PC-9 (cell line): ENCODE results near the gene NPL.

Source experiments
- EZH2 ChIP-seq: fragments of 200-600 bp; sonication (generic); IDR thresholded peaks from 2 replicates; pipeline ENCODE4 v1.8.0; 2017; ENCODE audit warnings: antibody characterized with exemption, low read depth
- TF ChIP-seq, protein P1 (sequence below): fragments of 200-600 bp; sonication (generic); conservative IDR thresholded peaks from 2 replicates; pipeline ENCODE4 v1.6.1; 2017; ENCODE audit warnings: mixed run types, antibody characterized with exemption, mild to moderate bottlenecking, moderate library complexity

DNA sequence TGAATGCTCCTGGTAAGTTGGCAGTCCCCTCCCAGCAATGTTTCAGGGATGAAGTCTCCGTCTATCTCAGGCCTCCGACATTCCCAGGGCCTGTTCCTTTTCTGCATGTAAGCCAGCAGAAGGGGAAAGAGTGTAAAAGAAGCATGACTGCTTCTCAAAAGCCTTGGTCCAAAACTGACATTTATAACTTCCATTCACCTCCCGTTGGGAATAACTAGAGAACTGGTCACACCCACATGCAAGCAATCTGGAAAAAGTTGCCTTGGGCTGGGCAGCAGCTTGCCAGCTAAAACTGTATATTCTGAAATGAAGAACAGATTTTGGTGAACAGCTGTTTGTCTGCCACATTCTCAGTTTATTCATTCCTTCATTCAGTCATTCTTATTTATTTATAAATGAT, 24.2 kb upstream of the NPL start:
- TF ChIP-seq, protein P1, sequence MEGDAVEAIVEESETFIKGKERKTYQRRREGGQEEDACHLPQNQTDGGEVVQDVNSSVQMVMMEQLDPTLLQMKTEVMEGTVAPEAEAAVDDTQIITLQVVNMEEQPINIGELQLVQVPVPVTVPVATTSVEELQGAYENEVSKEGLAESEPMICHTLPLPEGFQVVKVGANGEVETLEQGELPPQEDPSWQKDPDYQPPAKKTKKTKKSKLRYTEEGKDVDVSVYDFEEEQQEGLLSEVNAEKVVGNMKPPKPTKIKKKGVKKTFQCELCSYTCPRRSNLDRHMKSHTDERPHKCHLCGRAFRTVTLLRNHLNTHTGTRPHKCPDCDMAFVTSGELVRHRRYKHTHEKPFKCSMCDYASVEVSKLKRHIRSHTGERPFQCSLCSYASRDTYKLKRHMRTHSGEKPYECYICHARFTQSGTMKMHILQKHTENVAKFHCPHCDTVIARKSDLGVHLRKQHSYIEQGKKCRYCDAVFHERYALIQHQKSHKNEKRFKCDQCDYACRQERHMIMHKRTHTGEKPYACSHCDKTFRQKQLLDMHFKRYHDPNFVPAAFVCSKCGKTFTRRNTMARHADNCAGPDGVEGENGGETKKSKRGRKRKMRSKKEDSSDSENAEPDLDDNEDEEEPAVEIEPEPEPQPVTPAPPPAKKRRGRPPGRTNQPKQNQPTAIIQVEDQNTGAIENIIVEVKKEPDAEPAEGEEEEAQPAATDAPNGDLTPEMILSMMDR = no peak
- TF ChIP-seq EZH2 = no peak
